ENCODE results near the gene CNN2.

The CNN2 gene

GRCh38 chr19:1066748-1067340 lies 40.4 kb downstream of the CNN2 start, which contains the start of gene ARHGAP45:
TSS of gene ARHGAP45 (plus strand) at chr19:1067167. CDS start at chr19:1067406, 239 bp downstream.
- no peak within 1 kb of the TSS for H3K4me3 ChIP-seq (ENCODE audit: control insufficient read depth, low read depth, low read length)
- DNase-seq (ENCODE audit: low read depth): no peak
- TF ChIP-seq CTCF (conservative IDR thresholded peaks at IDR 0.05; ENCODE audit: control insufficient read depth, insufficient read depth, low read depth, low read length): no peak

GRCh38 chr19:1067341-1067957 lies 41.0 kb downstream of the CNN2 start:
- no peak overlapping the region for H3K4me3 ChIP-seq (ENCODE audit: control insufficient read depth, low read depth, low read length)
- DNase-seq (ENCODE audit: low read depth): no peak
- TF ChIP-seq CTCF (conservative IDR thresholded peaks at IDR 0.05; ENCODE audit: control insufficient read depth, insufficient read depth, low read depth, low read length): no peak

GRCh38 chr19:1068009-1069001 lies 41.9 kb downstream of the CNN2 start:
- H3K4me3 ChIP-seq (ENCODE audit: control insufficient read depth, low read depth, low read length): no peak overlapping the region
- no peak for TF ChIP-seq CTCF (conservative IDR thresholded peaks at IDR 0.05; ENCODE audit: control insufficient read depth, insufficient read depth, low read depth, low read length)
- DNase-seq (ENCODE audit: low read depth): no peak

- no peak for DNase-seq (ENCODE audit: low read depth)
- H3K4me3 ChIP-seq (ENCODE audit: control insufficient read depth, low read depth, low read length): no peak overlapping the region
Observed at GRCh38 chr19:1069009-1069779, 42.8 kb downstream of the CNN2 start.

GRCh38 chr19:1070576-1070930 lies 44.1 kb downstream of the CNN2 start:
- H3K4me3 ChIP-seq (ENCODE audit: control insufficient read depth, low read depth, low read length): no peak overlapping the region
- DNase-seq (ENCODE audit: low read depth): no peak
- TF ChIP-seq CTCF (conservative IDR thresholded peaks at IDR 0.05; ENCODE audit: control insufficient read depth, insufficient read depth, low read depth, low read length): no peak

More at GRCh38 chr19:1069009-1069779, 42.8 kb downstream of the CNN2 start:
- no peak for TF ChIP-seq CTCF (conservative IDR thresholded peaks at IDR 0.05; ENCODE audit: control insufficient read depth, insufficient read depth, low read depth, low read length)

Data from fibroblast of mammary gland (primary cell).